Naive B cell (primary cell): ENCODE data around the gene STPG1. TPM values are rescaled to one million over a fixed set of nuclear protein-coding genes. Genes with fewer than 3 reads are reported as not detected.

Source experiments
- polyA plus RNA-seq, 6 donors: library from polyadenylated mRNA; unstranded; fragments of 300-500 nt; fragmentation: Illumina TruSeq; gene quantifications; one replicate each; pipeline ENCODE4 v1.2.3, GENCODE V29; 2021; ENCODE audit warnings: low read depth in 6 of 6

The STPG1 gene
- polyA plus RNA-seq, 6 donors from 2014 or later: 3.1 to 8.7 (median 3.9) TPM

Other genes with a start within 250 kb of the STPG1 start
- 10 to 100 TPM in 5 of 6 donors, 1 to 10 TPM in 1; 7.4 to 17.2 (median 12.7) TPM for gene IFNLR1, start 226.5 kb downstream of the STPG1 start, polyA plus RNA-seq
- gene GRHL3, start 94.4 kb downstream of the STPG1 start, polyA plus RNA-seq: not detected
- 10 to 100 TPM; 18.3 to 39.8 (median 26.4) TPM for gene NIPAL3, start 2.0 kb upstream of the STPG1 start, polyA plus RNA-seq
- gene RCAN3, start 89.1 kb upstream of the STPG1 start, polyA plus RNA-seq: 10 to 100 TPM; 25.2 to 38.3 (median 32.0) TPM
- not detected for gene NCMAP, start 142.3 kb upstream of the STPG1 start, polyA plus RNA-seq
- 100 to 1,000 TPM in 5 of 6 donors, 10 to 100 TPM in 1; 74.8 to 251 (median 144) TPM for gene SRRM1, start 229.5 kb upstream of the STPG1 start, polyA plus RNA-seq